H1 (cell line): ENCODE measurements around the gene FGFRL1. TPM values are rescaled to one million over a fixed set of nuclear protein-coding genes. Genes with fewer than 3 reads are reported as not detected.
A peak's percentile ranks its signal among the peaks of the same experiment; 100 is the strongest.

ENCODE experiments used
- CTCF ChIA-PET: fragments of 300-600 bp; sonication (Branson Sonifier 250); formaldehyde crosslinking; loops from one replicate; lab custom pipeline; 2021; ENCODE audit not compliant: partially characterized antibody; lab: Charles Lee
- POLR2A ChIA-PET: fragments of 300-600 bp; sonication (Branson Sonifier 250); formaldehyde crosslinking; loops from one replicate; lab custom pipeline; 2021; ENCODE audit warnings: inconsistent platforms; ENCODE audit not compliant: partially characterized antibody; lab: Charles Lee
- DNase-seq, 2 experiments: peaks; one replicate each; pipeline versions ENCODE4 v3.0.0 to v3.0.0-alpha.2; 2010 to 2022; ENCODE audit warnings: low spot score in 2 of 2, low read depth in 1 of 2, mixed read lengths in 1 of 2
- FAIRE-seq: peaks from 2 replicates; lab custom pipeline; 2011; peaks lifted over from hg19 to GRCh38; lab: Jason Lieb, UNC
- H2AFZ ChIP-seq: 2 replicates; pipeline ENCODE4 v1.8.1; 2012; ENCODE audit warnings: low read length, inconsistent platforms
- H2AK5ac ChIP-seq: 2 replicates; pipeline ENCODE4 v1.6.1; 2013; ENCODE audit warnings: low read depth, low read length
- H2BK120ac ChIP-seq: replicated peaks from 2 replicates; pipeline ENCODE3; 2013; ENCODE audit warnings: low read depth, low read length, inconsistent platforms
- H2BK12ac ChIP-seq: 2 replicates; pipeline ENCODE4 v1.6.1; 2013; ENCODE audit warnings: low read depth, low read length
- H2BK15ac ChIP-seq: 2 replicates; pipeline ENCODE4 v1.6.1; 2013; ENCODE audit warnings: low read length
- H2BK20ac ChIP-seq: 2 replicates; pipeline ENCODE4 v1.6.1; 2013; ENCODE audit warnings: low read length
- H2BK5ac ChIP-seq: 2 replicates; pipeline ENCODE4 v1.6.1; 2013; ENCODE audit warnings: low read depth, low read length
- H3K14ac ChIP-seq: 2 replicates; pipeline ENCODE4 v1.6.1; 2013; ENCODE audit warnings: inconsistent platforms; ENCODE audit not compliant: insufficient read length
- H3K18ac ChIP-seq: 2 replicates; pipeline ENCODE4 v1.6.1; 2013; ENCODE audit warnings: low read length; ENCODE audit errors: extremely low read depth
- H3K23ac ChIP-seq: 2 replicates; pipeline ENCODE4 v1.6.1; 2013; ENCODE audit warnings: inconsistent platforms; ENCODE audit not compliant: insufficient read length
- H3K23me2 ChIP-seq: 2 replicates; pipeline ENCODE4 v1.6.1; 2013; ENCODE audit warnings: low read depth, low read length
- H3K27ac ChIP-seq: 2 replicates; pipeline ENCODE4 v1.6.1; 2011; ENCODE audit warnings: low read depth, low read length, inconsistent platforms
- H3K27me3 ChIP-seq, 4 experiments: replicated peaks in 1 of 4; 1 replicate in 1 of 4; 2 replicates in 3 of 4; pipeline versions ENCODE4 v1.6.1 to v1.8.1; 2011 to 2013; ENCODE audit warnings: low read length in 3 of 4, mild to moderate bottlenecking in 3 of 4, inconsistent platforms in 2 of 4, mixed read lengths in 2 of 4, moderate library complexity in 1 of 4; ENCODE audit not compliant: control insufficient read depth in 3 of 4, insufficient read depth in 3 of 4; ENCODE audit errors: extremely low read depth in 1 of 4
- H3K36me3 ChIP-seq, 4 experiments: 2 replicates each; pipeline versions ENCODE4 v1.6.1 to v1.8.1; 2011 to 2013; ENCODE audit warnings: mild to moderate bottlenecking in 4 of 4, low read length in 3 of 4, moderate library complexity in 2 of 4, control low read depth in 1 of 4, inconsistent platforms in 1 of 4; ENCODE audit not compliant: insufficient read depth in 4 of 4, control insufficient read depth in 2 of 4
- H3K4ac ChIP-seq: replicated peaks from 2 replicates; pipeline ENCODE3; 2013; ENCODE audit warnings: low read length, low read depth, mixed read lengths, inconsistent platforms; ENCODE audit not compliant: insufficient read length
- H3K4me1 ChIP-seq, 4 experiments: replicated peaks in 1 of 4; 1 replicate in 1 of 4; 2 replicates in 3 of 4; pipeline versions ENCODE4 v1.6.1 to v1.8.1; 2011 to 2013; ENCODE audit warnings: low read length in 3 of 4, inconsistent platforms in 2 of 4, mixed read lengths in 1 of 4; ENCODE audit not compliant: insufficient read depth in 4 of 4, control insufficient read depth in 3 of 4
- H3K4me2 ChIP-seq, 2 experiments: 2 replicates each; pipeline versions ENCODE4 v1.6.1 to v1.8.1; 2011 to 2013; ENCODE audit warnings: low read depth in 2 of 2, low read length in 2 of 2, control low read depth in 1 of 2, inconsistent platforms in 1 of 2, mild to moderate bottlenecking in 1 of 2; ENCODE audit not compliant: insufficient read depth in 1 of 2
- H3K4me3 ChIP-seq, 4 experiments: fragments of 200-600, 300-600 bp in 1 of 4; sonication (generic), shearing (Covaris generic), sonication (Bioruptor Twin) in 1 of 4; 2 replicates each; pipeline versions ENCODE4 v1.5.1 to v1.8.1; 2011 to 2016; ENCODE audit warnings: low read length in 4 of 4, low read depth in 3 of 4, control low read depth in 2 of 4, inconsistent platforms in 2 of 4, mild to moderate bottlenecking in 2 of 4, mixed read lengths in 1 of 4, moderate library complexity in 1 of 4; ENCODE audit not compliant: insufficient read depth in 2 of 4; ENCODE audit errors: extremely low read depth in 1 of 4
- H3K56ac ChIP-seq: replicated peaks from 2 replicates; pipeline ENCODE3; 2013; ENCODE audit warnings: low read depth, mild to moderate bottlenecking, mixed read lengths, low read length, inconsistent platforms; ENCODE audit not compliant: insufficient read length
- H3K79me1 ChIP-seq: 2 replicates; pipeline ENCODE4 v1.6.1; 2013; ENCODE audit warnings: low read depth, low read length, control low read depth
- H3K79me2 ChIP-seq, 2 experiments: 2 replicates each; pipeline versions ENCODE4 v1.6.1 to v1.8.1; 2012 to 2013; ENCODE audit warnings: low read length in 2 of 2, mild to moderate bottlenecking in 2 of 2, inconsistent platforms in 1 of 2; ENCODE audit not compliant: insufficient read depth in 2 of 2, control insufficient read depth in 1 of 2
- H3K9ac ChIP-seq, 4 experiments: replicated peaks in 1 of 4; 1 replicate in 1 of 4; 2 replicates in 3 of 4; pipeline versions ENCODE4 v1.6.1 to v1.8.1; 2011 to 2013; ENCODE audit warnings: low read depth in 3 of 4, low read length in 3 of 4, control low read depth in 2 of 4, mild to moderate bottlenecking in 2 of 4, moderate library complexity in 2 of 4, inconsistent platforms in 1 of 4; ENCODE audit errors: extremely low read depth in 1 of 4
- H3K9me3 ChIP-seq, 2 experiments: 2 replicates each; pipeline versions ENCODE4 v1.6.1 to v1.8.1; 2012 to 2013; ENCODE audit warnings: mild to moderate bottlenecking in 2 of 2, moderate library complexity in 2 of 2, control low read depth in 1 of 2, inconsistent platforms in 1 of 2, low read depth in 1 of 2, low read length in 1 of 2, mixed read lengths in 1 of 2; ENCODE audit not compliant: insufficient read depth in 2 of 2
- H4K20me1 ChIP-seq, 2 experiments: replicated peaks in 1 of 2; 2 replicates each; pipeline versions ENCODE3 to v1.8.1; 2011 to 2013; ENCODE audit warnings: inconsistent platforms in 2 of 2, low read length in 2 of 2, mild to moderate bottlenecking in 1 of 2; ENCODE audit not compliant: insufficient read depth in 2 of 2, control insufficient read depth in 1 of 2
- H4K5ac ChIP-seq: 2 replicates; pipeline ENCODE4 v1.6.1; 2013; ENCODE audit warnings: low read length, low read depth, mixed read lengths, inconsistent platforms; ENCODE audit not compliant: insufficient read length
- H4K8ac ChIP-seq: 2 replicates; pipeline ENCODE4 v1.8.0; 2013; ENCODE audit warnings: mild to moderate bottlenecking, moderate library complexity, low read length, inconsistent platforms; ENCODE audit not compliant: insufficient read depth; ENCODE audit errors: extremely low read depth
- H4K91ac ChIP-seq: replicated peaks from 2 replicates; pipeline ENCODE3; 2013; ENCODE audit warnings: low read length, mixed read lengths, inconsistent platforms; ENCODE audit not compliant: insufficient read length
- CEBPB ChIP-seq: IDR thresholded peaks from 2 replicates; pipeline ENCODE4 v1.6.1; 2012; ENCODE audit warnings: low read depth, low read length
- CHD2 ChIP-seq: IDR thresholded peaks from 2 replicates; pipeline ENCODE4 v1.6.1; 2012; ENCODE audit warnings: low read length, improper control_type of control experiment
- HDAC2 ChIP-seq, 2 experiments: fragments of 300-600 bp in 1 of 2; sonication (generic) in 1 of 2; IDR thresholded peaks; 2 replicates each; pipeline ENCODE4 v1.6.1; 2011 to 2012; ENCODE audit warnings: low read depth in 2 of 2, low read length in 2 of 2, mild to moderate bottlenecking in 2 of 2, moderate library complexity in 2 of 2, borderline replicate concordance in 1 of 2, inconsistent platforms in 1 of 2
- POU5F1 ChIP-seq: IDR thresholded peaks from 2 replicates; pipeline ENCODE4 v1.6.1; 2011; ENCODE audit warnings: low read depth, mild to moderate bottlenecking, low read length, moderate library complexity
- RFX5 ChIP-seq: IDR thresholded peaks from 2 replicates; pipeline ENCODE4 v1.6.1; 2011; ENCODE audit warnings: low read depth, low read length, improper control_type of control experiment, borderline replicate concordance
- SIRT6 ChIP-seq: IDR thresholded peaks from one replicate; pipeline ENCODE4 v1.7.1; 2012; ENCODE audit warnings: low read length, inconsistent platforms
- SIX5 ChIP-seq: IDR thresholded peaks from 2 replicates; pipeline ENCODE4 v1.6.1; 2011; ENCODE audit warnings: mild to moderate bottlenecking, low read depth, low read length
- TAF1 ChIP-seq: IDR thresholded peaks from 2 replicates; pipeline ENCODE4 v1.6.1; 2011; ENCODE audit warnings: mild to moderate bottlenecking, low read depth, low read length
- WGBS, 2 experiments: shearing (Covaris generic) in 1 of 2; methylation state at CpG; one replicate each; pipeline versions ENCODE4 v1.1.6 to v1.1.7; 2013 to 2015; ENCODE audit warnings: low lambda C conversion rate in 2 of 2, mixed read lengths in 2 of 2, inconsistent platforms in 1 of 2, low coverage in 1 of 2, missing lambda C conversion rate in 1 of 2; ENCODE audit not compliant: insufficient replicate concordance in 2 of 2, insufficient coverage in 1 of 2, insufficient read length in 1 of 2; ENCODE audit errors: extremely low coverage in 1 of 2, missing lambda C conversion rate in 1 of 2; 5-methylcytosine and 5-hydroxymethylcytosine counted together
- polyA plus RNA-seq, 7 experiments: library from polyadenylated mRNA; depleted of rRNA in 3 of 7; stranded (reverse) in 5 of 7; unstranded in 2 of 7; fragments of >200 nt in 5 of 7; fragments of 200-250 nt in 2 of 7; gene quantifications; 1 replicate in 5 of 7; 2 replicates in 1 of 7; 4 replicates in 1 of 7; pipeline versions ENCODE4 v1.2.1 to v1.2.3, GENCODE V29; 2011 to 2013; ENCODE audit warnings: missing spikeins in 2 of 7, mixed read lengths in 2 of 7
- total RNA-seq: library from RNA; stranded (reverse); fragmentation: NEBNext Ultra II Directional; extraction: Animal tissue kit (Norgen Biotek cat#: 25700); gene quantifications from 2 replicates; pipeline ENCODE4 v1.2.1, GENCODE V29; 2021
- TF ChIP-seq, protein P1 (sequence below): IDR thresholded peaks from 2 replicates; pipeline ENCODE4 v1.6.1; 2011; ENCODE audit warnings: low read length, improper control_type of control experiment

The FGFRL1 gene
- total and polyA plus RNA-seq, 2 of the 8 experiments (the other 6 are each of a cell fraction or from before 2014, with no cell fraction given), result 18.9 to 34.6 TPM

DNA sequence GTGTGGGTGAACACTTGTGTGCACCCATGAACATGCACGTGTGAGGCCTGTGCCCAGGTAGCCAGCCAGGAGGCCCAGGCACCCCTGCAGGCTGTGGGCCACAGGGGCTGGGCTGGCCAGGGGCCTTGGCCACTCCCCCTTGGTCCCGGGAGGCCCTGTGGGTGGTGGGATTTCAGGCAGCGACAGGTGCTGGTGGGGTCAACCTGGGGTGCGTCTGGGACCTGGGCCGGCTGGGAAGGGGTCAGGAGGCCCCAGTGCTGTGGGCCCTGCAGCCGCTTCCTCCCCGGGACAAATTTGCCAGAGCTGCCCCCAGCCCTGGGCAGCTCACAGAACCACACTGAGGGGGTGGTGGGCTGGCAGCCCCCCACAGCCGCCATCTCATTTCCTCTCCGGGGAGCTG, 7.9 kb downstream of the FGFRL1 start:
- Histone ChIP-seq H3K23me2 (no peaks in the 10 kb centered on the region), H3K9ac (no peak overlapping the region), H2BK5ac (peak overlapping the region; percentile 73; the same call in 1 of the 2 replicates), H3K4me1 (peaks cover 0 to 6% (median 2%) of the 10 kb centered on the region in 4 experiments; a peak in 4 of 7 replicates), H3K4ac (no peak overlapping the region), H3K56ac (no peak overlapping the region), H2BK120ac (no peak overlapping the region), H3K4me3 (no peak overlapping the region), H3K23ac (no peak overlapping the region), H3K4me2 (no peak overlapping the region), H3K79me1 (peaks cover 6% of the 10 kb centered on the region), H3K79me2 (no peaks in the 10 kb centered on the region), H4K91ac (no peak overlapping the region), H4K8ac (peak overlapping the region; percentile 68; the same call in 1 of the 2 replicates), H3K36me3 (no peaks in the 10 kb centered on the region; a peak in 1 of 8 replicates), H3K14ac (no peak overlapping the region), H3K9me3 (no peaks in the 10 kb centered on the region), H2AK5ac (peak overlapping the region; percentile 75; the same call in 1 of the 2 replicates), H2BK15ac (no peak overlapping the region), H2BK12ac (no peak overlapping the region; the same call in 1 of the 2 replicates), H3K18ac (no peak overlapping the region; the same call in 1 of the 2 replicates), H2AFZ (no peak overlapping the region), H4K5ac (no peak overlapping the region), H3K27me3 (no peaks in the 10 kb centered on the region), H4K20me1 (peaks cover 2 to 14% of the 10 kb centered on the region in 2 experiments), H2BK20ac (no peak overlapping the region), H3K27ac (no peak overlapping the region)
- no peak for TF ChIP-seq POU5F1
- TF ChIP-seq, protein P1, sequence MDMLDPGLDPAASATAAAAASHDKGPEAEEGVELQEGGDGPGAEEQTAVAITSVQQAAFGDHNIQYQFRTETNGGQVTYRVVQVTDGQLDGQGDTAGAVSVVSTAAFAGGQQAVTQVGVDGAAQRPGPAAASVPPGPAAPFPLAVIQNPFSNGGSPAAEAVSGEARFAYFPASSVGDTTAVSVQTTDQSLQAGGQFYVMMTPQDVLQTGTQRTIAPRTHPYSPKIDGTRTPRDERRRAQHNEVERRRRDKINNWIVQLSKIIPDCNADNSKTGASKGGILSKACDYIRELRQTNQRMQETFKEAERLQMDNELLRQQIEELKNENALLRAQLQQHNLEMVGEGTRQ, result no peak
- TF ChIP-seq SIRT6, result no peak
- no peak for TF ChIP-seq CEBPB
- no peak for TF ChIP-seq TAF1
- TF ChIP-seq HDAC2 (IDR thresholded peaks at IDR 0.05; ENCODE audit: borderline replicate concordance in 1 of 2, low read depth in 2 of 2, low read length in 2 of 2), result no peak
- no peak for TF ChIP-seq CHD2
- no peak for TF ChIP-seq RFX5
- TF ChIP-seq SIX5, result no peak
- no peak for DNase-seq
- FAIRE-seq, result no peak
- POLR2A ChIA-PET, result no interaction called here
- WGBS, 2 experiments, result 84% methylated on average over 9 of the region's 9 CpGs; no CpG with 5 or more reads in 1 of the 2 experiments
- CTCF ChIA-PET, result interaction anchor here (0.6 kb wide), 1 partner anchor 577 kb away, joined by 3 read pairs; no protein-coding TSS in a partner anchor
